ENCODE measurements around the gene PLEKHA5. TPM values are rescaled to one million over a fixed set of nuclear protein-coding genes. Genes with fewer than 3 reads are reported as not detected.
"Not testable (repeated sequence)": the region's sequence is repeated elsewhere in the genome, so short reads cannot be mapped to it uniquely, and the experiment has no call there.

The PLEKHA5 gene
- total RNA-seq, 4 donors from 2014 or later, result 25.8 to 65.5 (median 34.1) TPM

DNA sequence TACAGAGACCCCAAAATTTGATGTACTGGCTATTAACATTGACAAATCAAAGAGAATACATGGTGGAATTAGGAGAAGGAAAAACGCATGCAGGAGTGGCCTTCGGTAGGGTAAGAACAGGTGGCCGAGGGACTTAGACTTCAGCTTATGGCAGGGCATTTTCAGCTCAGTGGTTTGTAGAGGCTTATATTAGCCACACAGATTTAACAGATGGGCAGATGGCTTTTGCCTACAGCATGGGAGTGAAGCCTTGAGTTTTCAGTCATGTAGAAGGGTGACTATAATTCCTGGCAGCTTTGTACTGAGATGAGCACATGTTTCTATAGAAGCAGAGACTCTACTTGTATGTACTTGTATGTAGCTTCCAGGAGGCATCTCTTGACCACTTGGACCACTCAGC lies 40.9 kb upstream of the PLEKHA5 start:
- H3K36me3 ChIP-seq, result no peaks in the 10 kb centered on the region
- no peak overlapping the region for H3K27ac ChIP-seq
- no peak for DNase-seq (ENCODE audit: low spot score in 2 of 2)
- H3K27me3 ChIP-seq, result no peaks in the 10 kb centered on the region
- H3K4me3 ChIP-seq, result no peak overlapping the region
- TF ChIP-seq EP300 (IDR thresholded peaks at IDR 0.05) (no peak), POLR2AphosphoS5 (IDR thresholded peaks at IDR 0.05) (no peak), POLR2A (IDR thresholded peaks at IDR 0.05) (no peak)
- TF ChIP-seq, protein P1, sequence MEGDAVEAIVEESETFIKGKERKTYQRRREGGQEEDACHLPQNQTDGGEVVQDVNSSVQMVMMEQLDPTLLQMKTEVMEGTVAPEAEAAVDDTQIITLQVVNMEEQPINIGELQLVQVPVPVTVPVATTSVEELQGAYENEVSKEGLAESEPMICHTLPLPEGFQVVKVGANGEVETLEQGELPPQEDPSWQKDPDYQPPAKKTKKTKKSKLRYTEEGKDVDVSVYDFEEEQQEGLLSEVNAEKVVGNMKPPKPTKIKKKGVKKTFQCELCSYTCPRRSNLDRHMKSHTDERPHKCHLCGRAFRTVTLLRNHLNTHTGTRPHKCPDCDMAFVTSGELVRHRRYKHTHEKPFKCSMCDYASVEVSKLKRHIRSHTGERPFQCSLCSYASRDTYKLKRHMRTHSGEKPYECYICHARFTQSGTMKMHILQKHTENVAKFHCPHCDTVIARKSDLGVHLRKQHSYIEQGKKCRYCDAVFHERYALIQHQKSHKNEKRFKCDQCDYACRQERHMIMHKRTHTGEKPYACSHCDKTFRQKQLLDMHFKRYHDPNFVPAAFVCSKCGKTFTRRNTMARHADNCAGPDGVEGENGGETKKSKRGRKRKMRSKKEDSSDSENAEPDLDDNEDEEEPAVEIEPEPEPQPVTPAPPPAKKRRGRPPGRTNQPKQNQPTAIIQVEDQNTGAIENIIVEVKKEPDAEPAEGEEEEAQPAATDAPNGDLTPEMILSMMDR (IDR thresholded peaks at IDR 0.05), result no peak
- no peaks in the 10 kb centered on the region for H3K4me1 ChIP-seq
- H3K9me3 ChIP-seq, result no peaks in the 10 kb centered on the region
- 96% methylated on average over 3 of the region's 3 CpGs for WGBS

DNA sequence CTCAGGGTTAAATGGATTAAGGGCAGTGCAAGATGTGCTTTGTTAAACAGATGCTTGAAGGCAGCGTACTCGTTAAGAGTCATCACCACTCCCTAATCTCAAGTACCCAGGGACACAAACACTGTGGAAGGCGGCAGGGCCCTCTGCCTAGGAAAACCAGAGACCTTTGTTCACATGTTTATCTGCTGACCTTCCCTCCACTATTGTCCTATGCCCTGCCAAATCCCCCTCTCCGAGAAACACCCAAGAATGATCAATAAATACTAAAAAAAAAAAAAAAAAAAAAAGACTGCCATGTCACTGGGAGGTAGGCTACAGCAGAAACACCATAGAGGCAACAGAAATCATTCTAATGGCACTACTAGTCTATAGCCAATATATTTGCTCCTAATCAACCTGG lies 37.1 kb upstream of the PLEKHA5 start:
- WGBS, result 76% methylated on average over 4 of the region's 4 CpGs
- H3K4me1 ChIP-seq, result peaks cover 11% of the 10 kb centered on the region
- DNase-seq (ENCODE audit: low spot score in 2 of 2); H3K36me3 ChIP-seq; H3K27ac ChIP-seq; H3K27me3 ChIP-seq; H3K9me3 ChIP-seq; H3K4me3 ChIP-seq: not testable (repeated sequence)

DNA sequence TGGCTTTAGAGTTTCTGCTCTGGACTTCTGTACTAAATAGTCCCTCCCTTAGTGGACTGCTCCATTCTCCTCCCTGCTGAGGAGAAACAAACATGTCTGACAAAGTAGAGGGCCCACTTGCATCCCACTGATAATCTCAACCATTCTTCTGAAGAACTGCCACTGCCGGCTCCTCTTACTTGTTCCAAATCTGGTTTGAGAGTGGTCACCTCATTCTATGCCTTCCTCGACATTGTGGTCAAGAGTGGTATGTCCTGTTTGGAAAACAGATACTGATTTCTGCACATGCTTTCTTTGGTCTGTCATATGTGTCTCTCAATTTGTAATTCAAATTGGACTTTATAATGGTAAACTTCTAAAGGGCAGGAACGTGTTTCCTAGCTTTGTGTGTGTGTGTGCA lies 36.3 kb upstream of the PLEKHA5 start:
- Histone ChIP-seq H3K4me3 (no peak overlapping the region), H3K27me3 (no peaks in the 10 kb centered on the region), H3K9me3 (no peaks in the 10 kb centered on the region), H3K27ac (no peak overlapping the region), H3K36me3 (no peaks in the 10 kb centered on the region), H3K4me1 (peaks cover 12% of the 10 kb centered on the region)
- TF ChIP-seq POLR2AphosphoS5 (IDR thresholded peaks at IDR 0.05) (no peak), EP300 (IDR thresholded peaks at IDR 0.05) (no peak), POLR2A (IDR thresholded peaks at IDR 0.05) (no peak)
- TF ChIP-seq, protein P1 (IDR thresholded peaks at IDR 0.05), result no peak
- no peak for DNase-seq (ENCODE audit: low spot score in 2 of 2)
- 90% methylated on average over 3 of the region's 3 CpGs for WGBS

DNA sequence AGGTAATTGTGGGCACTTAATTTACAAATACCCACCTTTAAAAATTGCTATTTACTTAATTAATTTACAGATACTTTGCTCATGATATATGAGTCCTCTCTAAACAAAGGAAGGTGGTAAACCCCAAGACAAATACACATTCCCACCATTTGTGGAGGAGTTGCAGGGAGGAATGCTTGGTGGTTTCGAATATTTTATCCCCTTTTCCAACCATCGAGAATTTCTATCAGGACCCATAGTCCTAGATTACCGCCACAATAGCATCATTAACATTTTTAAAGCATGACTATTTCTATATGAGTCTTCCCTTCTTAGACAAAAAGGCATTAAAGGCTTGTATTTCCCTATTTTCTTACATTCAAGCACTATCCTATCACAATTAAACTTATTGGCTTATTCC lies 34.2 kb upstream of the PLEKHA5 start:
- H3K36me3 ChIP-seq, result no peaks in the 10 kb centered on the region
- WGBS, result 96% methylated on average over 3 of the region's 3 CpGs
- no peaks in the 10 kb centered on the region for H3K9me3 ChIP-seq
- DNase-seq (ENCODE audit: low spot score in 2 of 2), result no peak
- no peak overlapping the region for H3K27ac ChIP-seq
- TF ChIP-seq POLR2AphosphoS5 (IDR thresholded peaks at IDR 0.05), result no peak
- TF ChIP-seq, protein P1 (IDR thresholded peaks at IDR 0.05), result no peak
- no peak overlapping the region for H3K4me3 ChIP-seq
- H3K4me1 ChIP-seq, result peaks cover 12% of the 10 kb centered on the region
- H3K27me3 ChIP-seq, result no peaks in the 10 kb centered on the region

DNA sequence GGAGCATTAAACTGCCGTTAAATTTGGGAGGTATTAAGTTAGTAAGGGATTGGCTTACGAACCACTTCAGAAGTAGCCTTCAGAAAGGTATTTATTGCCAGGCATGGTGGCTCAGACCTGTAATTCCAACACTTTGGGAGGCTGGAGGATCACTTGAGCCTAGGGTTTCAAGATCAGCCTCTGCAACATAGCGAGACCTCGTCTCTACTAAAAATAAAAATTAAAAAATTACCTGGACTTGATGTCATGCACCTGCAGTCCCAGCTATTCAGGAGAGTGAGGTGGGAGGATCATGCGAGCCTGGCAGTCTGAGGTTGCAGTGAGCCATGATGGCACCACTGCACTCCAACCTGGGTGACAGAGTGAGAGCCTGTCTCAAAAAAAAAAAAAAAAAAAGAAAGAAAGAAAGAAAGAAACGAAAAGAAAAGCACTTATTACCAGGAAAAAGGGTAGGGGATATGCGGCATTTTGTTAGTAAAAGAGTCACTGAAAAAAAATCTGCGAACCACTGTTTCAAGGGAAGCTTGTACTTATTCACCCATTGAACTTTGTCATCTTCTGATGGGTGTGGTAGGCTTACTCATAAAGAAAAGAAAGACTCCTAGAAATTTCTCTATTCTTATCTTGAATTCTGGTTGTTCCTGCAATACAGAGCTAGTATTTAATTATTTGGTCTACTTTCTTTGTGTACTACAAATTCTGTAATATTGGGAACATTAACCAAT lies 33.6 kb upstream of the PLEKHA5 start:
- H3K4me1 ChIP-seq, result peaks cover 12% of the 10 kb centered on the region
- no peaks in the 10 kb centered on the region for H3K36me3 ChIP-seq
- no peak overlapping the region for H3K4me3 ChIP-seq
- TF ChIP-seq, protein P1 (IDR thresholded peaks at IDR 0.05), result no peak
- TF ChIP-seq POLR2AphosphoS5 (IDR thresholded peaks at IDR 0.05), result no peak
- no peak for TF ChIP-seq POLR2A (IDR thresholded peaks at IDR 0.05)
- no peak for TF ChIP-seq EP300 (IDR thresholded peaks at IDR 0.05)
- H3K9me3 ChIP-seq, result no peaks in the 10 kb centered on the region
- no peaks in the 10 kb centered on the region for H3K27me3 ChIP-seq
- no peak for DNase-seq (ENCODE audit: low spot score in 2 of 2)
- H3K27ac ChIP-seq, result no peak overlapping the region
- WGBS, result 85% methylated on average over 8 of the region's 8 CpGs

DNA sequence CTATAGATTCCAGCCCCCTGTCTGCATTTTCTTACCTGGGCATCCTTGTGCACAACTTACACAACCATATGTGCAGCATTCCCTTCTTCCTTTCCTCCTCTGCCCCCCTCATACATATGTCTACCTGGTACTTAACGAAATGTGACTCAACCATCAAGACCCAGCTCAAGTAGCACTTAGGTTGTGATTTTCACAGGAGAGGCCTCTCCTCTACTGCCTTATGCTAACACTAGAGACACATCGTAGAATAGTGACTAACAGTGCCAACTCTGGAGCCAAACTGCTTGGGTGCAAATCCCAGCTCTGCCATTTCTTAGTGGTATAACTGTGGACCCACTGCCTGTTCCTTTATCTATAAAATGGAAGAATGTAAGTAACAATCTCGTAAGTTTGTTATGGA lies 24.1 kb upstream of the PLEKHA5 start:
- Histone ChIP-seq H3K4me3 (no peak overlapping the region), H3K36me3 (no peaks in the 10 kb centered on the region), H3K9me3 (no peaks in the 10 kb centered on the region), H3K4me1 (no peaks in the 10 kb centered on the region), H3K27ac (no peak overlapping the region), H3K27me3 (no peaks in the 10 kb centered on the region)
- no peak for TF ChIP-seq EP300 (IDR thresholded peaks at IDR 0.05)
- TF ChIP-seq POLR2AphosphoS5 (IDR thresholded peaks at IDR 0.05), result no peak
- TF ChIP-seq POLR2A (IDR thresholded peaks at IDR 0.05), result no peak
- TF ChIP-seq, protein P1 (IDR thresholded peaks at IDR 0.05), result no peak
- WGBS, result 92% methylated on average over 3 of the region's 3 CpGs
- DNase-seq (ENCODE audit: low spot score in 2 of 2), result no peak
